HG03520 (cell line): ENCODE data around the gene ST3GAL6.
"Not testable (repeated sequence)": the region's sequence is repeated elsewhere in the genome, so short reads cannot be mapped to it uniquely, and the experiment has no call there.

Experiments
- ATAC-seq: cut with Tn5 transposase; IDR thresholded peaks from one replicate; pipeline ENCODE4 v1.9.1; 2021; ENCODE audit warnings: mild to moderate bottlenecking, moderate library complexity; ENCODE audit not compliant: unreplicated experiment

Gene ST3GAL6

DNA sequence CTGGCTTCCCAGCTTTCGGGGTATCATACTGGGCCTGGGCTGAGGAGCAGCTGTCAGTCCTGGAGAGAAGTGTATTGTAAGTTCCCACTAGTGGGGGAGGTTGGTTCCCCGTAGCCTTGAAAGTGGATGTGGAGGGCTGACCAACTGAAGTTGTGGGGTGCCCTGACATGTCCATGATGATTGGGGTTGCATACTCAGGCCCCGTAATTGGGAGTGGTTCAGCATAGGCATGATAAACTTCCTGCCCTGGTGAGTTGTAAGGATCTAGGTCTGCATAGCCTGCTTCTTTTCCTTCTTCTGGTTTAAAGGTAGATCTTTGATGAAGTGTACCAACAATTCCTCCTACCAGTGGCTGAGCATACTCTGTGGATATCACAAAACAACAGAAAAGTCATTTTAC, 36.3 kb downstream of the ST3GAL6 start:
- ATAC-seq = no peak

DNA sequence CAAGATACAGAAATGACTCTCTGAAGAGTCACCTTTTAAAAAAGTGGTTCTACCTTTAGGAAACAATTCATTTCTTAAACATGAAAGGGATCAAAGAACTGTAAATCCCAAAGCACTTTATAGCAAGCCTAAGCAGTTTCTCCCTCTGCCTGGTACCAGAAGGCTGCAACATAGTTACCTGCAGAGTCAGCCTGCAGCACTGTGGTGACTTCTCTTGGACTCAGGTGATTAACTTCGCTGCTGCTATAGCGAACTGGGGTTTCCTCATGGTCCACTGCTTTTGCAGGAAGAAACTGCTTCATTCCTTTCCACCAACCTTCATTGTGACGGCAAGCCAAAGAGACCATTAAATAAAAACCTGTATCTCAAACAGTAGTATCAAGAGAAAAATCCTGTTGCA, 37.3 kb downstream of the ST3GAL6 start:
- ATAC-seq = no peak

- ATAC-seq = no peak
Measured at GRCh38 chr3:98801043-98801747, 38.1 kb downstream of the ST3GAL6 start.

GRCh38 chr3:98805571-98805970, 42.4 kb downstream of the ST3GAL6 start:
- ATAC-seq = no peak

- ATAC-seq = no peak
Measured at GRCh38 chr3:98806521-98806920, 43.4 kb downstream of the ST3GAL6 start.

DNA sequence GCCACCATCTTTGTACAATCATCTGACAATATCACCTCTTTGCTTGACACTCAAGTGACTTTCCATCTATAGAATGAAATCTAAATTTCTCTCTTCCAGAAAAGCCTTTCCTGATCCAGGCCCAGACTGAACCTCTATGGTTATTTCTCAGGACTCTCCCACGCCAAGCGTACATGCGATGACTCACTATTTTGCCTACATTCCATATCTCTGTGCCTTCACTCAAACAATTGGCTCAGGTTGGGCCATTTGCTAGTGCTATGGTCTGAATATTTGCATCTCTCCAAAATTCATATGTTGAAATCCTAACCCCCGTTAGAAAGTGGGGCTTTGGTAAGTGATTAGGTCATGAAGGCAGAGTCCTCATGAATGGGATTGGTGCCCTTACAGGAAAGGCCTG, 43.9 kb downstream of the ST3GAL6 start:
- no peak for ATAC-seq

- ATAC-seq = no peak
Measured at GRCh38 chr3:98807561-98807960, 44.4 kb downstream of the ST3GAL6 start.

DNA sequence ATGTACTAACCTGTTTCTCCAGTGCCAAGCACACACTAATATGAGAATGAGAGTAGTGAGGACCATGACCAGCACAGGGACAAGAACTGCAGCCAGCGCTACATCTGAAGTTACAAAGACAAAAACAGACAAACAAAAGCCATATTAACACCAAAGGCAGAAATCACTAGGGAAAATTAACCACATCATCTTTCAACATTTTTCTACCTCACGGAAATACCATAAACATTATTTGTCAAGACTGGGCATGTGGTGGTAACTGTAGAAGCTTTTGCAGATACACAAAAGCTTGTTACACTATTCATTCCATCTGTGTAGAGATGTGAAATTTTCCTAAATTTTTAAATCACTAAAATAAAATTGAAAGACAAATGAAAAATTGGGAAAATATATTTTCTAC, 44.9 kb downstream of the ST3GAL6 start:
- no peak for ATAC-seq

DNA sequence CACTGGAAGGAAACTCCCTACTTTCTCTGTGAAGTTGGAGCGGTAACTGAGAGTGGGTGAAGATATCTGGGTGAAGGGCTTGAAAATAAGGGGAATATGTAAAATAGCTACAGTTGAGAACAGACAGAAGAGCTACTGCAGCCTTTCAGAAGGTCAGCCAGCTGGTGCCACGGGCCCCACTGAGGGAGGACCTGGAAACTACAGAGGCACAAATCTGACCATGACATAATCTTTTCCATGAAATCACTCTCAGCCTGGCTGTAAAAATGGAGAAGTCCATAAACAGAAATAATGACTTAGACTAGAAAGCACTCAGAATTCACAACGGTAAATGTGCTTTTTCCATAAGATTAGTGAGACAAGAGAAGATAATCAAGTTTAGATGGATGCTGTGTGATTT, 46.4 kb downstream of the ST3GAL6 start:
- ATAC-seq = no peak

GRCh38 chr3:98811048-98811447, 47.9 kb downstream of the ST3GAL6 start:
- no peak for ATAC-seq

- ATAC-seq = peak; percentile 43
Measured at GRCh38 chr3:98812851-98813374, 49.8 kb downstream of the ST3GAL6 start.

DNA sequence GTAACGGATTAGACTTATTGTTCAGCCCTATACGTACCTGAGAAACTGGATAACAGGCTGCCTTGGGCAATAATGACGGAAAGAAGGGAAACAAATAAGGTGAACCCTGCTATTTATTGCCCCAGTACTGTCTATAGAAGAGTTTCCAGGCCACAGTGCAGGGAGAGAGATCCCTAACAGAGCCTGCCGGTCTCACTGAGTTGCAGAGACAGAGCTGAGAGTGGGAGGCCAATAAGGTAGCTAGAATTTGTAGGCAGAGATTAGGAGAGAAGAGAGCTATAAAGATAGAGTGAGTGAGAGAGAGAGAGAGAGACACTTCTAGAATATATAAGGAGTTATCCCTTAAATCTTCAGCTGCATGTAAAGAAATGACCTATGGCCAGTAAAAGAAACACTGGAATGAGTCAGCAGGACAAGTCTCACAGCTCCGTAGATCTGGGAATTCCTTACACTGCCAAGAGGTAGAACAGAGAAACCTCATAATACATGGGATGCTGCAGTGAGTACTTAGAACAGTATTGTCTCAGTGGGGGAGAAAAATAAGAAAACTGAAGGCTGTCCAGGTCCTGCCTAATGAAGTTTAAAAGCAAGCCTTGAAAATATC, 51.8 kb downstream of the ST3GAL6 start:
- no peak for ATAC-seq

GRCh38 chr3:98817547-98818041, 54.5 kb downstream of the ST3GAL6 start:
- ATAC-seq = peak; percentile 85

DNA sequence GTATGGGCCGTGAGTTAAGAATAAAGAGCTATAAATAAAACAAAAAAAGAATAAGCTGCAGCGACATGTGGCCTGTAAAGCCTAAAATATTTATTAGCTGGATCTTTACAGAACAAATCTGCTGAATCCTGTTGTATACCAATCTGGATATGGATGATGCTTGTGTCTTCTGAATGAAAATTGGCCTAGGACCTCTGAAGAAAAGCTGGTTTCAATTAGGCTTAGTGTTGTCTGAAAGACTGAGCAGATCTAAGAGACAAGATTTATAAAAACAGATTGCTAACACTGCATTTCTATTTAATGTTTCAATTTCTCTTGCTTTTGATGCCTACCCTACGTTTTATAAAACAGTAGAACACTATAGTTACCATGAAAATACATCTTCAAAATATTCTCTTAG, 57.9 kb downstream of the ST3GAL6 start:
- no peak for ATAC-seq

- no peak for ATAC-seq
Measured at GRCh38 chr3:98823791-98824190, 60.7 kb downstream of the ST3GAL6 start.

- no peak for ATAC-seq
Measured at GRCh38 chr3:98824256-98824655, 61.1 kb downstream of the ST3GAL6 start.

- no peak for ATAC-seq
Measured at GRCh38 chr3:98826126-98826525, 63.0 kb downstream of the ST3GAL6 start.

GRCh38 chr3:98827221-98827920, 64.2 kb downstream of the ST3GAL6 start:
- ATAC-seq = no peak

DNA sequence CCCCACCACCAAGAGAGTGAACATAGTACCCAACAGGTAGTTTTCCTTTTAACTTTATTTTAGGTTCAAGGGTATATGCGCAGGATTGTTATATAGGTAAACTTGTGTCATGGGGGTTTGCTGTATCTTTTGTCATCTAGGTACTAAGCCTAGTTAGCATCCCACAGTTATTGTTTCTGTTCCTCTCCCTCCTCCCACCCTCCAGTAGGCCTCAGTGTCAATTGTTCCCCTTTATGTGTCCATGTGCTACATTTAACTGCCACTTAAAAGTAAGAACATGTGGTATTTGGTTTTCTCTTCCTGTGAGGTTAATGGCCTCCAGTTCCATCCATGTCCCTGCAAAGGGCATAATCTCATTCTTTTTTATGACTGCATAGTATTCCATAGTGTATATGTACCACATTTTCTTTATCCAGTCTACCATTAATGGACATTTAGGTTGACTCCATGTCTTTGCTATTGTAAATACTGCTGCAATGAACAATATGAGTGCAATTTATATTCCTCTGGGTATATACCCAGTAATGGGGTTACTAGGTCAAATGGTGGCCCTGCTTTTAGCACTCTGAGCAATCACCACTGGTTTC, 66.2 kb downstream of the ST3GAL6 start:
- ATAC-seq = no peak

DNA sequence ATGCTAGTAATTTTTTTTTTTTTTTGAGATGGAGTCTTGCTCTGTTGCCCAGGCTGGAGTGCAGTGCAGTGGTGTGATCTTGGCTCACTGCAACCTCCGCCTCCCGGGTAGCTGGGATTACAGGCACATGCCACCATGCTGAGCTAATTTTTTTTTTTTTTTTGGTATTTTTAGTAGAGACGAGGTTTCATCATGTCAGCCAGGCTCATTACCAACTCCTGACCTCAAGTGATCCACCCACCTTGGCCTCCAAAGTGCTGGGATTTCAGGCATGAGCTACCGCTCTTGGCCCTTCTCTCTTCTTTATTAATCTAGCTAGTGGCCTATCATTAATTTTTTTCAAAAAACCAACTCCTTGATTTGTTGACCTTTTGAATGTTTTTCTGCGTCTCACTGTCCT, 67.9 kb downstream of the ST3GAL6 start:
- ATAC-seq = not testable (repeated sequence)

DNA sequence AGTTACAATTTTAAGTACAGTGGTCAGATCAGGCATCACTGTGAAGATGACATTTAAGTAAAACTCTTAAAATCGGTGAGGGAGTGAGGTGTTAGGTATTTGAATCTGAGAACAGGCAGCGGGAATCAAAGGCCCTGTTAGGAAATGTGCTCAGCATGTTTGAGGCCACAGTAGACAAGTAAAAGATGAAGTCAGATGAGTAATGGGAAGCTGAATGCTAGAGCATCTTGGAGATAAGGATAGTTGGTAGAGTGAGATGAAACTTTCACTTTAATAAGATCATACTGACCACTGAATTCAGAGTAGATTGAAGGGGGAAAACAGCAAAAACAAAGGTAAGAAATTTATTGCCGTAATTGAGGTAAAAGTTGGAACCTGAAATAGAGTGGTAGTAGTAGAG, 76.7 kb downstream of the ST3GAL6 start:
- no peak for ATAC-seq
